Osteoblast (primary cell): ENCODE data around the gene CASP14. TPM values are rescaled to one million over a fixed set of nuclear protein-coding genes. Genes with fewer than 3 reads are reported as not detected.
A peak's percentile ranks its signal among the peaks of the same experiment; 100 is the strongest.

ENCODE experiments used
- DNase-seq: peaks from one replicate; pipeline ENCODE4 v3.0.0; 2011; ENCODE audit warnings: low spot score, mixed read lengths; ENCODE audit not compliant: insufficient read length; ENCODE audit errors: missing footprints
- H2AFZ ChIP-seq: 2 replicates; pipeline ENCODE4 v1.6.0; 2011; ENCODE audit warnings: mild to moderate bottlenecking, low read length
- H3K27ac ChIP-seq: 2 replicates; pipeline ENCODE4 v1.5.1; 2011; ENCODE audit warnings: mild to moderate bottlenecking, low read depth, low read length, moderate library complexity
- H3K27me3 ChIP-seq: 2 replicates; pipeline ENCODE4 v1.6.0; 2012; ENCODE audit warnings: mild to moderate bottlenecking, control low read depth, inconsistent platforms, low read length, moderate library complexity; ENCODE audit not compliant: insufficient read depth
- H3K36me3 ChIP-seq: 2 replicates; pipeline ENCODE4 v1.5.1; 2011; ENCODE audit warnings: mild to moderate bottlenecking, low read length, control low read depth, moderate library complexity; ENCODE audit not compliant: insufficient read depth
- H3K4me1 ChIP-seq: 2 replicates; pipeline ENCODE4 v1.5.1; 2011; ENCODE audit warnings: mild to moderate bottlenecking, low read length, control low read depth, moderate library complexity; ENCODE audit not compliant: insufficient read depth
- H3K4me2 ChIP-seq: 2 replicates; pipeline ENCODE4 v1.6.0; 2011; ENCODE audit warnings: mild to moderate bottlenecking, low read length; ENCODE audit not compliant: insufficient read depth
- H3K4me3 ChIP-seq: fragments of 200-600 bp; sonication (generic); 3 replicates; pipeline ENCODE4 v1.5.1; 2012; ENCODE audit warnings: mild to moderate bottlenecking, low read length, inconsistent platforms; ENCODE audit not compliant: insufficient read depth
- H3K79me2 ChIP-seq: 2 replicates; pipeline ENCODE4 v1.6.0; 2012; ENCODE audit warnings: mild to moderate bottlenecking, low read length, control low read depth, inconsistent platforms; ENCODE audit not compliant: insufficient read depth
- H3K9me3 ChIP-seq: 2 replicates; pipeline ENCODE4 v1.5.1; 2011; ENCODE audit warnings: low read depth, low read length, control low read depth
- H4K20me1 ChIP-seq: 2 replicates; pipeline ENCODE4 v1.6.0; 2012; ENCODE audit warnings: mild to moderate bottlenecking, low read length, control low read depth; ENCODE audit not compliant: insufficient read depth
- CTCF ChIP-seq: IDR thresholded peaks from 2 replicates; pipeline ENCODE4 v1.5.1; 2011; ENCODE audit warnings: mild to moderate bottlenecking, low read depth, low read length, moderate library complexity; ENCODE audit errors: extremely low read depth
- total RNA-seq: library from RNA; depleted of rRNA; stranded (reverse); fragments of >200 nt; gene quantifications from 2 replicates; pipeline ENCODE4 v1.2.3, GENCODE V29; 2012

Gene CASP14
- total RNA-seq, 1 donor, result not detected

DNA sequence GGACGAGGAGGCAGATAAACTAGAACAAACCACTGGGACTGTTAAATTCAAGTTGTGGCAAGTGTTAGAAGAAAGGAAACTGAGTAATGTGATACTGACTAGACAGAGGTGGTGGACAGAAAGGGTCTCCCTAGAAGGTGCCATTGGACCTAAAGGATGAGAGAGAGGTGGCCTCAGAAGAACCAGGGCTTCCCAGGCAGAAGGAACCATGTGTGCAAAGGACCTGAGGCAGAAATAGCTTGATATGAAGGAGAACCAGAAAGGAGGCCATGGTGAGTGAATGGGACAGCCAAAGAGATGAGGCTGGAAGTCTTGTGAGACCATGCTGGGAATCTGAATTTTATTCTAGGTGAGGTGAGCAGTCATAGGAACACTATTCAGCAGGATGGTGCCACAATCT lies 55.1 kb downstream of the CASP14 start:
- H4K20me1 ChIP-seq, result peaks cover 11% of the 10 kb centered on the region
- no peak overlapping the region for H3K4me3 ChIP-seq
- no peak overlapping the region for H2AFZ ChIP-seq
- H3K27ac ChIP-seq, result no peak overlapping the region
- peaks cover 8% of the 10 kb centered on the region for H3K9me3 ChIP-seq
- peak; percentile 66 for DNase-seq
- no peaks in the 10 kb centered on the region for H3K27me3 ChIP-seq
- H3K79me2 ChIP-seq, result peaks cover 27% of the 10 kb centered on the region
- H3K4me1 ChIP-seq, result peaks cover 11% of the 10 kb centered on the region
- no peak for TF ChIP-seq CTCF
- no peak overlapping the region for H3K4me2 ChIP-seq
- peaks cover 4% of the 10 kb centered on the region for H3K36me3 ChIP-seq

DNA sequence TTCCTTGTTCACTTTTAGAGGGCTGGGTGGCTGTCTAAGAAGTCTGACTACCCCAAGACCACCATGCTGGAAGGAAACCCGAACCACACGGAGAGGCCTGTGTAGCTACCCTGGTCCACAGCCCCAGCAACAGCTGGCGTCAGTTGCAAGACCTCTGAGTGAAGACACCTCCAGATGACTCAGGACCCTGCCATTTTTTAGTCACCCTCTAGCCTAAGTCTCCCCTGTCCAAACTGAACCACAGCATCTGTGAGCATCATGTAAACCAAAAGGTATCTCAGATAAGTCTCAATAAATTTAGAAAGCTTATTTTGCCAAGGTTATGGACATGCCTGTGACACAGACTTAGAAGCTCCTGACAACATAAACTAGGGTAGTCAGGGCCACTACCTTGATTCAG lies 55.8 kb downstream of the CASP14 start:
- no peak overlapping the region for H2AFZ ChIP-seq
- H4K20me1 ChIP-seq, result peaks cover 11% of the 10 kb centered on the region
- TF ChIP-seq CTCF, result no peak
- H3K9me3 ChIP-seq, result peaks cover 8% of the 10 kb centered on the region
- no peak overlapping the region for H3K4me2 ChIP-seq
- H3K27me3 ChIP-seq, result no peaks in the 10 kb centered on the region
- H3K4me1 ChIP-seq, result peaks cover 11% of the 10 kb centered on the region
- peaks cover 27% of the 10 kb centered on the region for H3K79me2 ChIP-seq
- H3K4me3 ChIP-seq, result no peak overlapping the region
- H3K36me3 ChIP-seq, result peaks cover 5% of the 10 kb centered on the region
- DNase-seq, result no peak
- no peak overlapping the region for H3K27ac ChIP-seq

DNA sequence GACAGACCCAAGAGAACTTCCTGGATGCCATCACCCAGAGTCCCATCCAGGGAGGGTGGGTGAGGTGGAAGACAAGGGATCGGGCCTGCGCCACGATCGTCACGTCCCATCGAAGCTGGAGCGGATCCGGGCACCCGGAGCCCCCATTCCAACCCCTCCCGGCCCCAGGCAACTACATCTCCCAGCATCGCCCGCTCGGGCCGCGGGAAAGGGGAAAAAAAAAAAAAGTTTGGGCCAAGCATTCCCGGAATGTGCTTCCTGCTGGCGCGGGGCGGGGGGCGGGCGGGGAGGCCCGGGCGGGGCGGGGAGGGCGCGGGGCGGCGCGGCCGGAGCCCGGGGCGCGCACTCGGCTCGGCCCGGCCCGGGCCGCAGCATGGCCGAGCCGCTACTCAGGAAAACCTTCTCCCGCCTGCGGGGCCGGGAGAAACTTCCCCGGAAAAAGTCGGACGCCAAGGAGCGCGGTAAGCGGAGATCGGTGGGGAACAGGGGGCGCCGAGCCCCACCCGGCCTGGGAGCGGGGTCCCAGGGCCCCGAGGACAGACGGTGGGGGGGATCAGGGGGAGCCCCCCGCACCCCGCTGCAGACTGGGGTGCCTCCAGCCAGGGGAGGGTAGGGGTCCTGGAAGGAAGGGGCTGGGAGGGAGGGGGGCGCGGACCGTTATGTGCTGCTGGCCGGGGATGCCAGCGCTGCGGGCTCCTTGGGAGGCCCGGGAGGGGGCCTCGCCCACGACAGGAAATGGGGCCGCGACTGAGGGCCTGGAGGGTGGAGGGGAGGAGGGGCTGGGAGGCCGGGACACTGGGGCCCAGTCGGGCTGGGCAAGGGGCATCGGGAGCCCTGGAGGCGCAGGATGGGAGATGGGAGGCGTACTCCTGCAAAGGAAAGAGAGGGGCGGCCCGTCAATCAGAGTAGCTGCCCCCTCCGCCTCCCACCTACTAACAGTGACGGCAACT lies 58.1 kb downstream of the CASP14 start, which contains the start of gene SYDE1:
SYDE1 (plus strand) TSS at position 341 of the 950 bp plus-strand sequence; CDS start at position 374, 33 bp downstream.
- peaks cover 8% of the 10 kb centered on the region for H3K9me3 ChIP-seq

More for the DNA sequence above, 58.1 kb downstream of the CASP14 start, which contains the start of gene SYDE1:
- Histone ChIP-seq H2AFZ (peak within 1 kb of the TSS; percentile 97), H3K27me3 (no peaks in the 10 kb centered on the region), H3K27ac (peak within 1 kb of the TSS; percentile 56), H4K20me1 (peaks cover 11% of the 10 kb centered on the region), H3K4me1 (peaks cover 11% of the 10 kb centered on the region), H3K4me3 (peak within 1 kb of the TSS; percentile 87), H3K4me2 (peak within 1 kb of the TSS; percentile 94), H3K36me3 (peaks cover 24% of the 10 kb centered on the region), H3K79me2 (peaks cover 34% of the 10 kb centered on the region)
- DNase-seq, result peak; percentile 98
- TF ChIP-seq CTCF, result no peak

Other genes with a start within 250 kb of the CASP14 start
- gene OR7A5, start 214.3 kb upstream of the CASP14 start, total RNA-seq, result not detected in 2 replicates
- not detected in 2 replicates for gene OR7C1, start 214.3 kb upstream of the CASP14 start, total RNA-seq
- not detected in 2 replicates for gene OR7A10, start 200.6 kb upstream of the CASP14 start, total RNA-seq
- gene OR7A17, start 163.3 kb upstream of the CASP14 start, total RNA-seq, result not detected in 2 replicates
- gene OR7C2, start 108.0 kb upstream of the CASP14 start, total RNA-seq, result not detected in 2 replicates
- not detected in 2 replicates for gene SLC1A6, start 69.6 kb upstream of the CASP14 start, total RNA-seq
- gene OR1I1, start 32.7 kb downstream of the CASP14 start, total RNA-seq, result not detected in 2 replicates
- gene SYDE1, start 57.9 kb downstream of the CASP14 start, total RNA-seq, result 45.1 and 56.8 TPM in 2 replicates
- gene NOTCH3, start 151.5 kb downstream of the CASP14 start, total RNA-seq, result 49.8 and 51.8 TPM in 2 replicates
- 0.29 TPM in 1 of 2 replicates, not detected in the other for gene EPHX3, start 183.0 kb downstream of the CASP14 start, total RNA-seq